GM21619 (cell line): ENCODE results near the gene LSAMP.
"Not testable (repeated sequence)": the region's sequence is repeated elsewhere in the genome, so short reads cannot be mapped to it uniquely, and the experiment has no call there.

Experiments used
- ATAC-seq: cut with Tn5 transposase; IDR thresholded peaks from one replicate; pipeline ENCODE4 v1.9.1; 2021; ENCODE audit not compliant: unreplicated experiment

The LSAMP gene

DNA sequence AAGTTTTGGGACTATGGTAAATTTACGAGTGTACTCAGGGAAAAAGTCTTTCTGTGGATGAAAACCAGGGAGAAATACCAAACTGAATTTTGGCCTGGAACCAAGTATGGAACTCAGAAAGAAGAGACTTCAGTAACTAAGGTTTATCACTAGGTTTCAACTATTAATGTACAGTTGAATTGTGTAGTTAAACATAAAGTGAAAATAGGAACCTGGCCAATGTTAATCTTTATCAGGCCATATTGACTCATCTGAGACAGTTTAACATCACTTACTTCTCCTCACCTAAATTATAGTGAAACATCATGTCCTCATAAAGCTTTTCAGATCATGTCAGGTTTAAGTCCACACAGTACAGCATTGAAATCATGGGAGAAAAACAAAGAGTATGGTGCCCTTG, 197.7 kb downstream of the LSAMP start:
- ATAC-seq, result no peak

DNA sequence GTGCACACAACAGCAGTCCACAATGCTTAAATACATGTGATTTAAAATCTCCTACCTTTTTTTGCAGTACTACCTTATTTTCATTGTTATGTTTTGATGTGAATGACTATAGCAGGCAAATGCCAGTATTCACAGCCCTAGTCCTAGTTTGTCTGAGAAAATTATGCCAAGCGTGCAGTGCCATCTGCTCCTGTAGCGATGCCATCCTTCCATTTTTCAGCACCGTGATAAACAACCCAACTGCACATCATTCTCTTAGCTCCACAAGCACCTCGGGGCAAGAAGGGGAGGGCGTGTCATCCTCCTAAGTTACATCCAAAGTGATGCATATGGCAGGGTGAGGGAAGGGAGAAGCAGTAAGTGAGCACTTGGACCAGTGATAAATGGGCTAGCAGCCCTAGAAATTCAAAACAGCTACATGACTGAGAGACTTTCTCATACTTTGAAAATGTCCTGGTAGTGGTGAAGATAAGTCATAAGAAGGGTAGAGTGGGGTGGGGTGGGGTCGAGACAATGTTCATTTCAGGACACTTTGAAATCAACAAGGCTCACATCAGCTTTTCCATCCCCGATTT, 198.8 kb downstream of the LSAMP start:
- ATAC-seq, result no peak

DNA sequence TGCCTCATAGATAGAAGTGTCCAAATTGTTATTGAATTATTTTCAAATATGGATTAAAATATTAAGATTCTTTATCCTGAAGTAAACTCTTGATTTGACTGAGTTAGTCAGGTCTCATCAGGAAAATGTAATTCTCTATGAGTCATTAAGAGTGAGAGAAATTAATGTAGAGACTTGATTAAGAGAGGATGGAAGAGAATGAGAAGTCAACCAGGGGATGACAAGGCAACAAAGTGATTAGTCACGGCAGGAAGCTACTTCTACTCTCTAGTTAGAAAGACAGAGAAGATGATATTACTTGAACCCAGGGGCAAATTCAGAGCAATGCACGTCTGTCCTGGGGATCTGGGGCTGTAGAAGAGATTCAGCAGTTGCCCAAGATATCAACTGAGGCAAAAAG, 202.5 kb downstream of the LSAMP start:
- no peak for ATAC-seq

DNA sequence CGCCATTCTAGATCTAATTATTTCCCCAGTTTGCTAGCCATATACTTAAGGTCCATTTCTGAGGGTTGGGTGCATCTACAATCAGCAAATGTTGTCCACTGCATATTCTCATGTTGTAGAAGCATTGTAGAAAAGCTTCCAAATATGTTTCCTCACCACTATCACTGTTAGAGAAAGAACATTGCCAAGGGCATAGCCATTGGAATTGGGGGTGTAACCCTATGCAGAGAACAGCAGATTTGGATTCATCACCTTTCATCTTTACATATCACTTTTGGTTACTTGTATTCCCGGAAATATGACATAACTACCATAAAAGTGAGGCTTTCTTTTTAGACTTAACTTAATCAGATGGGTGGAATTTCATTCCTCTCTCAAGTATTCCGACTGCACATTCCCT, 203.6 kb downstream of the LSAMP start:
- no peak for ATAC-seq

DNA sequence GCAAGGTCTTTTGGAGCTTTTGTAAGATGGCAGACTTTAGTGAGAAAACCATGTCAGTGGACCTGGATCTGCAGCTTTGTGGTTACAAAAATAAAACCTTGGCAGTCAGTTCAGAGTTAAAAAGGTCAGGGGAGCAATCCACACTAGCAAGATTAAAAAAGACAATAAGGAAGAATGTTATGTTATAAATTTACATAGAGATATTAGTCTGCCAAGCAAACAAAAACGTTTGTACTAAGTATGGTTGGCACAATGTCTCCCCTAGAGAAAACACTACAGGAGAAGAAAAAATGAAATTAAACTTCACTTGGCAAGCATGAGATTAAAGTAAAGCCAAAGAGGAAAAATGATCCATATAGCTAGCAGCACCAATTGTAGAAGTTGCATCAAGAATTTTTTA, 205.0 kb downstream of the LSAMP start:
- no peak for ATAC-seq

DNA sequence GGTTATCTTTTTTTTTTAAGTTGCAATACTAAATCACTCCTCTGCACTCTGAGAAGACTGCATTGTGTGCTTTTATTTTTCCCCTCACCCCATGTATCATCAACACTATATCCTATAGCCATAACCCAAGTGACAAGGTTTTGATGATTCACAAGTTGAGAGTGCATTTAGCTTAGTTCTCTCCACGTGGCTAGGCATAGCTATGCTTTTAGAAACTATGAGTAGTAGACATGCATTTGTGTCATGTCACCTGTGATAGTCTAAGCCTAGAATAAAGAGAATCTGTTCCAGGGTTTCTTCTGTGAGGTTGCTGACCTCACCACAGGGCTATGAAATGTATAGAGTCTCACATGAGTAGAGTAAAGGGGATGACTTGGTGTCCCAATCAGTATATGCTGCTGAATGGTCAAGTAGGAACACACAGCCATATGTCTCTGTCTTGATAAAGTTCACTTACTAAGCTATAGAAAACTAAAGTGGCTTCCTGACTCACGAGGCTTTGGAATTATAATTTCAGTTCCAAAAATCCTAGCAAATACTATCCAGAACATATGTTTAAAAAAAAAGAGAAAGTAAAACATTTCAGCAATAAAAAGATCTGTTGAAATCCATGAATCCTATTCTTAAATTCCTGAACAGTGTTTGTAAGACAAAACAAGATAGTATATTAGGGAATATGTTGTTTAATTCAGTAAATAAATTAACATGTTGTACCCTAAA, 206.3 kb downstream of the LSAMP start:
- ATAC-seq, result no peak

DNA sequence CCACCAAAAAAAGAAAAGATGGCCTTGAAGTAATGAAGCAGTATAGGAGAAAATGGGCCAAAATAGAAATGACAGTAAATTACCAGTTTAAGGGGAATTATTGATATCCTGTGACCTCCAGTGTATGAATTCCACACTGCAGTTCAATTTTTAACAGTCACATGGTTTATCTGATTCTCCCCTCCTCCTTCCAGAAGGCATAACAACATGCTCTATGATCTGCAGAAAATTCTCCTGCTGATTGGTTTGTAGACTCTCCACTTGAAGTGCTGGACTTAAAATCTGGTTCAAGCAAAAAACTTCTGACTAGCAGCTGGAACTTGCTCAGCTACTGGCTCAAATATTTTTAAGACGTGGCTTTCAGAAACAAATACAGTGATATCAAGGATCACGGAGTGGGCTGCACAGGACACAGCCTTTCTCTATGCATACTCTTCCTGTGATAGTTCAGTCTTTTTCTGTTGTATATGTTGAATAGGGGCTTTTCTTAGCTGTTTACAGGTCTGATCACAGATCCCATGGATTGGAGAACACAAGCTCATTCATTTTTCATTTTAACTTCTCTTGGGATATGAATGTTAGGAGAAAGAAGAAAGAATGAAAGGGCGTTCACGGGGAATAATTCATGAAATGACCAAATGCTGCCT, 211.5 kb downstream of the LSAMP start:
- no peak for ATAC-seq

DNA sequence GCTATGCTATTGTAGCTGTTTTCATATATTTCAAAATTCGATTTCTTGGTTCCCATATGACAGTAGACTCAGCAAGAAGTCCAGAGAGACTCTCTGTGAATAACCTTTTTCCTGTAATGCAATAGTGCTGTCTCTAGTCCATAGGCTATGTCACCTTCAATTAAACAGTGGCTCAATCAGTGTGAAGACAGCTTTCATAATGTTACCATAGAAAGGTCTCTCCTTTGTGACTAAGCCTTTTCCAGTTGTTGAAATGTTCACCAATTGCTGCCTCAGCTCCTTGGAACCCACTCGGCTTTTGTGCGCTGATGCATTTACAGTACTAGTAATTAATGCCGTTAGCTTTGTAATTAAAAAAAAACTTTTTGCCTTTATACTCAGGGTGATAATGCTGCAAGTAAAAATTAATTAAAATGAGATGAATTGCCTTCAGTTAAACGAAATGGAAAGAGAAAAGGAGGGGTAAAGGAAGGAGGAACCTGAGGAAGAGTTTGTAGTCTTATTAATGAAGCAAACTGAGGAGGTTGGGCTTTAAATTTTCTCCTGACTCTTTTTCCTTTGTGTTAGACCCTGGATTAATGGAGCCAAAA, 214.8 kb downstream of the LSAMP start:
- ATAC-seq, result no peak

DNA sequence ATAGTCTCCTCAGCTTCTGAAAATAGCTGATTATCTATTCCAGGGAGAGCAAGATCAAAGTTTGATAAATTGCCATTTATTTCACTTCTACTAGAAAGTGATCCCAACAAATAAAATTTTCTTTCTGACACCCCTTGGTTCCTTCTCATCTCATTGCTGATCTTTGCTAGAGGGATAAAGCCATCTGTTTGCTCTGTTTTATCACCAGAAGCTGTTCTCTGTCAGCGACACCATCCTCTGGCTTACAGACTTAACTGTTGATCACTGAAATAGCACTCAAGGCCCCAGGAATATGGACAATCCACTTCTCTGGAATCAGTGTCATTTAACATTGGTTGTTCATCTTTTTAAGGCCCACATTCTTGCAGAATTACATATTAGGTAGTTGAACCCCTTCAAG, 219.0 kb downstream of the LSAMP start:
- ATAC-seq, result no peak

DNA sequence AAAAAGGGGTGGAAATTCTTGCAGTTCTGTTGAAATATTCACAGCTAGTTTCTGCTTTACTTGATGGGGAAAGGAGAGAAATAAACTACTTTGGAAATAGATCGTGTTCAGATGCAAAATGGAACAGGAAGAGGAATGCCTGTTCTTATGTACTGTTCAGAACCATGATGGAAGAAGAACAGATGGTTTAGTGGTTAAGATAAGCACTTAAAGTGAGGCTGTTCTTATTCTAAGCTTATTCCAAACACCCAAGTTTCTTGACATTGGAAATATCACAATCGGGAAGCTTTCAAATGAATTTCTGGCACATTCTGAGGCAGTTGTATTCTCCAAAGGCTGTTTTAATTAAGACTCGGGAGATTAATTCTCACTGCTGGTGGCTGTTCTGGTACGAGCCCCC, 228.5 kb downstream of the LSAMP start:
- ATAC-seq, result no peak

DNA sequence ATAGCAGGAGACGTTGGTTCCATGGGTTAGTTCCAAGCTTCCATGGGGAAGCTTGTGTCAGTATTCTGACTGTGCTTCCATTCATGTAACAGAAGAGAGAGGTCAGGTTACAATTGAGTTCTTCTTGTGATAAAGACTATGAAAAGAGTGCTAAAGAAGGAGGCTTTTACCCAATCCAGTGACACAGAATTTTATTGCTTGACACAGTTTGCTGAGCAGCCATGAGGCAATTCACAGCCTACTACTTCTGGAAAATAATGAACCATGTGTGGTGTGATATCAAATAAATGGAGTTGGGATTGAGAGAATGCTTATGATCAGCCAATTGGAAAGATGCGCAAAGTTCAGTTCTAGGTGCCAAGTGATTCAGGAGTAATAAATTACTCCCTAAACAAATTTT, 233.4 kb downstream of the LSAMP start:
- no peak for ATAC-seq

DNA sequence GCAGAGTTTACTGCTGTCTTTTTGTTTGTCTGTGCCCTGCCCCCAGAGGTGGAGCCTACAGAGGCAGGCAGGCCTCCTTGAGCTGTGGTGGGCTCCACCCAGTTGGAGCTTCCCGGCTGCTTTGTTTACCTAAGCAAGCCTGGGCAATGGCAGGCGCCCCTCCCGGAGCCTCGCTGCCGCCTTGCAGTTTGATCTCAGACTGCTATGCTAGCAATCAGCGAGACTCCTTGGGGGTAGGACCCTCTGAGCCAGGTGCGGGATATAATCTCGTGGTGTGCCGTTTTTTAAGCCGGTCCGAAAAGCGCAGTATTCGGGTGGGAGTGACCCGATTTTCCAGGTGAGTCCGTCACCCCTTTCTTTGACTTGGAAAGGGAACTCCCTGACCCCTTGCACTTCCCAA, 236.5 kb downstream of the LSAMP start:
- not testable (repeated sequence) for ATAC-seq

DNA sequence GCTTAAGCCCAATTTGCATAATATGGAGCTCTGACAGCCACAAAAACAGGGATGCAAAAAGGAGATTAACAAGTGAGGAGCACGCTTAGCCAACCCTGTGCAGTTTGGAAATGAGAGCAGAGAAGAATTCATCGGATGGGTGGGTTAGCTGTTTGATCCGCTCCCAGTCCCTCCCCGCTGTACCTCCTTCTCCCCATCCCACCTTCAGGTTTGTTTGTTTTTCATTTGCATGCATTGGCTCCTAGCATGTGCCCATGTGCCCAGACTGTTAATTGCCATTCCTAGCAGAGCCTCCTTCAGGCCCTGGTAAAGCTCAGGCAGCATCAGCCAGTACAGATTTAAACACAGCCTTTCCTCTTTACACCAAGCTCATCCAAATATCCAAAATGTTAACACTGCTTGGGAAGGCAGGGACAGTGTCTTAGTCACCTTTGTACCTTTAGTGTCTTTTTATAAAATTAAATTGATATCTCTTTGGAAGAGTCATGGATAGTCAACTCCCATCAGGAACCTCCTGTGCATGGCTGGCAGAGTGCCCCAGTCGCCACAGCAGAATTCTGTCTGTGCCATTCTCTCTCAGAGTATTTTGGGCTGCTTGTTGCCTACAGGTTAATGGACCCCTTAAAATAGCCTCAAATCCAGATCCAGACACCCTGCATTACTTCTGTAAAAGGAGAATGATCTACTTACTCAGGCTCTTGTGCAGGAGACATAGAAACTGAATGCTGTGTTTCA, 244.2 kb downstream of the LSAMP start:
- ATAC-seq, result no peak

DNA sequence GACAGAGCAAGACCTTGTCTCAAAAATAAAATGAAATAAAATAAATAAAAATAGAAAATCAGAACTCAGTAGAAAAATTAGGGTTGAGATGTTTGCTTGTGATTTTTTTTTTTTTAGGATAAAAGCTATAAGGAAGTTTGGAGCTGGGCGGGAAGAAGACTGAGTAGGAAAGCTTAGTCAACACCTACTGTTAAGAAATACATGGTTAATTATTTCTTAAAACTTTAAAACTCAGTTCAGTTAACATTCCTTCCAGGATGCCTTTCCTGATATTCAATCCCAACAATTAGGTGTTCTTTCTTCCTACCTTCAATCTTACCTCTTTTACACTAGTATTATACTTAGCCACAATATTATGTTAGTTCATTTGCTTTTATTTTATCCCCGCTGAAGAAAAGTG, 246.2 kb downstream of the LSAMP start:
- ATAC-seq, result no peak

DNA sequence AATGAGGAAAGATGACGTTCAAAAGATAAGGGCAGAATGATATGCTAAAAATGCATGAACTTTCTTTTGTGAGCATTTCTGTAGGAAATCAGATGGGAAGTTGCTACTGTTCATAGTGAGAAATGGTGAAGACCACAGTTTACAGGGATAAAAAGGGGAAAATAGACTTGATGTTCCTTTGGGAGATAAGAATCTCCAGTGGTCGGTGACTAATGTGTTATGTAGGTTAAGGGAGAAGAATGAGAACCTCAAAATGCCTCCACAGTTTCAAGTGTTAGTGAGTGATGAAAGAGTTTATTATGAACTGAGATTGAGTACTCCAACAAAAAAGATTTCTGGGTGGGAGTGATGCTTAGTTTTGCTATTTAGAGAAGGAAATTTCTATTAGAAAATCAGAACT, 247.2 kb downstream of the LSAMP start:
- no peak for ATAC-seq

DNA sequence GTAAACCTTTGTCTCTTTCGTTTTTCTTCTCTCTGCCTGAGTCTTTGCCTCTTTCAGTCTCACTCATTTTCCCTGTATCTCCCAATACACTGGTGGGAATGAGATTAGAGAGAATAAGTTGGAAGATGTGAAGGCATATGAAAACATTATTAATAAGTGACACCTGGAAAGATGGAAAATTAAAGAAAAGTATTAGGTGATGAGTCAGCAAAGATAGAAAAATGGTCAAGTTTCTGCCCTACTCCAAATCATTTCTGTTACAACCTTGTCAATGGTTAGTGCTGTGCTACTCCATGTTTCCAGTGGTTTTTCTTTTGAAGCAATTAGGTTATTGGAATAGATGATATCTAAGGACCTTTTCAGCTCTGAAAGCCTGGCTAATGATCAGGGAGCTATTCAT, 252.8 kb downstream of the LSAMP start:
- no peak for ATAC-seq

DNA sequence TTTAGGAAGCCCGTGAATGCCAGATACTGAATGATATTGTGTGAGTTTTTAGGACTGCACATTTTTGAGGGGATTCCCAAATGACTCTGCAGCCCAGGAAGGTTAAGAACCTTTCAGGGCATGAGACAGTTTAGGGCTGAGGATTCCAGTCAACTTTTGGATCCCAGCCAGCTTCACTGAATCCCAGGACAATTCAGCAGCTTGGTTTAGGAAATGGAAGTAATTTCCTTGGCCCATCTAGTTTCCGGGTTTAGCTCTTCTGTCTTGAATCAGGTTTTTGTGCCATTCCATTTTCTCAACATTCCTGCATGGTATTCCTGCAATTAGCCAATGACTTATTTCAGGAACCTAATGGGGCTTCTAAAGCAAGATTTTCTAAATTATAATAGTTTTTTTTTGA, 253.9 kb downstream of the LSAMP start:
- ATAC-seq, result no peak

DNA sequence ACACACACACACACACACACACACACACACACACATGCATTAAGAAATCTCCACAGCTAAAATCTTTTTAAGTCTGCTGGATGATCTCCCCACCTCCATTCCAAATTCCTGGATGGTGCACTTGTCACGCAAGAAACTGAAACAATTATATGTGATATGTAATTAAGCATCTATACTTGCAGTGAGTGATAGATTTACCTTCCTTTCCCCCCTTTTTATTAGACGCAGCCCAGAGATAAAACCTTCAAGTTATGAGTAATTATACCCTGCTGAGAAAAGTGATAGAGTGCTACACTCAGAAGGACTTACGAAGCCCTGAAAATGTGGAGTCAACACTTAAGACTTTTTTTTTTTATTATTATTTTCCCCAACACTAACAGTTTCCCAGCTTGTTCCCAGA, 255.2 kb downstream of the LSAMP start:
- ATAC-seq, result no peak

DNA sequence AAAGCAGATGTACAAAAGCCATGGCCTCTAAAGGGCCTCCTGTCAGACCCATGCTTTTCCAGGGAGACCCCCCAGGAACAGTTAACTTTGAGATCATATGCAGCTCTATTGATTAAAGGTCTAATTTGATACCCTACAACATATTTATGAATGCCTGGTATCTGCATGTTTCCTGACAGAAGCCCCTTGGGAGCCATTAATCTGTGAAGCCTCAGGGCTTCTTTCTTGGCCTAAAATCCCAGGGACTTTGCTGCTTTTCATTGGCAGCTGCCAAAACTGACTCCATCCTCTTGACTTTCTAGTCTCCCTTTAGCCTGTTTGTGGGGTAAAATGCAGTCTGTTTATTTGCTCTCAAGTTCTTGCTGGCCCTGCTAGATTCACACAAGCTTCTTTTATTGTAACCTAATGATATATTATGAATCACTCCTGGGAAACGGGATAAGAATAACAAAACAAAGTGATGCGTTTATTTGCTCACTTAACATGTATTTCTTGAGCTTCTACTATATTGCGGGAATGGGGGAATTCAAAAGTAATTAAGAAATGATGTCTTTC, 257.0 kb downstream of the LSAMP start:
- no peak for ATAC-seq

DNA sequence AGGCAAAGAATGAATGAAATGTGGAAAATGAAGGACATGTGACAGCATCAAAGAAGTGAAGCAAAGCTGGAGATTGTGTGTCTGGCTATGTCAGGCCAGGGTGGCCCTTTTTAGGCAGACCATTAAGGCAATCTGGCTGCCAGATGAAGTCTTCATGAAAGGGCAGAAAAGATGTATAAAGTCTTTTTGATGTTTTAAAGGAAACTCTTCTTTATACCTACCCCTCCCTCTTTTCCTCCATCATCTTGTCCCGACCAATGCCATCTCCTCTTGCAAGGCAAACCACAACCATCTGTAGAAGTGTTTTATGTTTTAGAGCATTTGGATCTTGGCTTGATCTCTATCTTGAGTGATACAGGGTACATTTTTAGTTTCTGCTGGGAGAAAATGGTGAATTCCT, 259.2 kb downstream of the LSAMP start:
- ATAC-seq, result no peak

DNA sequence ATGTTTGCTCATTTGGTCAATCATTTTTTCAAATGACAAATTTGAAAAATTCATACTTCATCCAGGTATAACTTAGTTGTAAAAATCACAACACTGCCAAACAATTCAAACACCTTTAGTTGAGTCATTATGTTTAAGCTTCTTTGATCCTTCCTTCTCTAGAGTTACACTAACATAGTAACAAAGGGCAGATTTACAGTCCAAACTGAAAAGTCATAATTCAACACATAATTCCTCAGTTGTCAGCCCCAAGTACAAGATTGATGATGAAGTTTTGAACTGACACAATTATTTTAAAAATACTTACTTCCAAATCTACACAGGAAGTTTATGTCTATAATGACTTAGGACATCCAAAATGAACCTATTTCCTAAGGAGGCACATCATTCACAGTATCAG, 264.1 kb downstream of the LSAMP start:
- no peak for ATAC-seq
